Measurements from ENCODE around the gene CEMIP. TPM values are rescaled to one million over a fixed set of nuclear protein-coding genes. Genes with fewer than 3 reads are reported as not detected.

Gene CEMIP
- total RNA-seq, 2 experiments from 2014 or later, result not detected

DNA sequence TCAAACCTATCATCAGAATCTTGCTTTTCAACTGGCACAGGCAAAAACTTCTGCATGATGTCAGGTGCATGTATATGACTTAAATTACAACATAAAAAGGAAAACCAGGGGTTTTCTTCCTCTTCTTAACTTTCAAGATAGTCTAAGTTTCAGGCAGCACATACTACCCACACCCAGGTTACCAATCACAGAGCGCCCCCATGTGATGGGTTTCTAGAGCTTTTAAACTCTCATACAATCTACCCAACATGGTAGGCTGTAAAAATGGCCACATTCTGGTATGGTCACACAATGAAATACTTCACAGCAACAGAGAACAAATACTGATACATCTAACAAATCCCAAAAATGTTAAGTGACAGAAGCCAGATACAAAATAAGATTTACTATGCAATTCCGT lies 203.0 kb downstream of the CEMIP start:
- H3K9me3 Mint-ChIP-seq (ENCODE audit: low read depth), result no peaks in the 10 kb centered on the region
- H3K27me3 Mint-ChIP-seq, result no peaks in the 10 kb centered on the region
- H3K27ac Mint-ChIP-seq, result no peak overlapping the region
- ATAC-seq (no peak), DNase-seq (no peak)
- H3K4me3 Mint-ChIP-seq, result no peak overlapping the region
- H3K36me3 Mint-ChIP-seq, result peaks cover 49% of the 10 kb centered on the region
- CTCF ChIA-PET, result interaction anchor here (0.6 to 1.1 kb wide), 2 partner anchors 284 to 286 kb away, joined by 3 read pairs; no protein-coding TSS in a partner anchor
- peaks cover 50% of the 10 kb centered on the region for H3K4me1 Mint-ChIP-seq

DNA sequence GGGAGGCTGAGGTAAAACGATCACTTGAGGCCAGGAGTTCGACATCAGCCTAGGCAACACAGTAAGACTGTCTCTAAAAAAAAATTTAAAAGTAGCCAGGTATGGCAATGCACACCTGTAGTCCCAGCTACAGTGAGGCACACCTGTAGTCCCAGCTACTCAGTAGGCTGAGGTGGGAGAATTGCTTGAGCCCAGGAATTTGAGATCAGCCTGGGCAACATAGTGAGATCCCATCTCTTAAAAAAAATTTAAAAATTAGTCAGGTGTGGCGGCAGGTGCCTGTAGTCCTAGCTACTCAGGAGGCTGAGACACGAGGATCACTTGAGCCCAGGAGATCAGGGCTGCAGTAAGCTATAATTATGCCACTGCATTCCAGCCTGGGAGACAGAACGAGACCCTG lies 203.7 kb downstream of the CEMIP start:
- no peak for ATAC-seq

DNA sequence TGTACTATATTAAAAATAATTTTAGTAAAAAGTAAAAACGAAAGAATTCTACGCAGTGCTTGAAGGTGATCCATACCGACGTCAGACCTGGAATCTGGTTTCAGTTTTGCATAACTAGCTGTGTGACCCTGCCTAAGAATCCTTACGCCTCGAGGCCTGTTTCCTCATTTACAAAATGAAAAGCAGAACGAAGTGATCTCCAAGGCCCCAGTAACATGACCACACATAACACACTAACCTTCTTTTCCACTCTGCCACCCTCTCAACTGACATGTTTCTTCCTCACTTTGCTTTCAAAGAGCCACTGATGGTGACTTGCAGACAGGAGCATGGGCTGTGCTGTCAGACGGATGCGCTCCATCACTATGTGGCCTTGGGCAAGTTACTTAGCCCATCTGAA lies 205.7 kb downstream of the CEMIP start:
- H3K36me3 Mint-ChIP-seq, result peaks cover 44% of the 10 kb centered on the region
- ATAC-seq (no peak), DNase-seq (no peak)
- CTCF ChIA-PET, result interaction anchor here (0.6 to 1.4 kb wide), 3 partner anchors 15 to 281 kb away, joined by 3 read pairs; no protein-coding TSS in a partner anchor
- H3K27me3 Mint-ChIP-seq, result no peaks in the 10 kb centered on the region
- peaks cover 49% of the 10 kb centered on the region for H3K4me1 Mint-ChIP-seq
- no peaks in the 10 kb centered on the region for H3K9me3 Mint-ChIP-seq (ENCODE audit: low read depth)
- peak overlapping the region; percentile 25 for H3K4me3 Mint-ChIP-seq
- peak overlapping the region; percentile 57 for H3K27ac Mint-ChIP-seq

More for the DNA sequence above, 203.7 kb downstream of the CEMIP start:
- DNase-seq, result no peak
- CTCF ChIA-PET, result interaction anchor here (0.6 to 1.1 kb wide), 2 partner anchors 283 to 286 kb away, joined by 3 read pairs; no protein-coding TSS in a partner anchor
- no peak overlapping the region for H3K27ac Mint-ChIP-seq
- H3K36me3 Mint-ChIP-seq, result peaks cover 46% of the 10 kb centered on the region
- H3K4me3 Mint-ChIP-seq, result no peak overlapping the region
- H3K9me3 Mint-ChIP-seq (ENCODE audit: low read depth), result no peaks in the 10 kb centered on the region
- peaks cover 49% of the 10 kb centered on the region for H3K4me1 Mint-ChIP-seq
- H3K27me3 Mint-ChIP-seq, result no peaks in the 10 kb centered on the region

DNA sequence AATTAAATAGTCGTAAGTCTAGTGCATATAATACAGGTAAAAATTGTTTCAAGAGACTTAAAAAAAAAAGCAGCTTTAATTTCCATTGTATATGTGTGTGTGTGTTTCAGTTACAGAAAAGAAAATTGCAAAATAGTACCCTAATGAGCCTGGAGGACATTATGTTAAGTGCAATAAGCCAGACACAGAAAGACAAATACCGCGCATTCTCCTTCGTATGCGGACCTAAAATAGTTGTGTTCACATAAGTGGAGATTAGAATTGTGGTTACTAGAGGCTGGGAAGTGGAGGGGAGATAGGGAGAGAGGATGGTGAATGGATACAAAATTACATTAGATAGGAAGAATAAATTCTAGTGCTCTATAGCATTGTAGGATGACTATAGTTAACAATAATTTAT lies 206.8 kb downstream of the CEMIP start:
- no peak overlapping the region for H3K4me3 Mint-ChIP-seq
- H3K9me3 Mint-ChIP-seq (ENCODE audit: low read depth), result no peaks in the 10 kb centered on the region
- H3K4me1 Mint-ChIP-seq, result peaks cover 59% of the 10 kb centered on the region
- ATAC-seq, result no peak
- H3K36me3 Mint-ChIP-seq, result peaks cover 41% of the 10 kb centered on the region
- H3K27me3 Mint-ChIP-seq, result no peaks in the 10 kb centered on the region
- CTCF ChIA-PET, result interaction anchor here (1.4 to 1.6 kb wide), 2 partner anchors 16 to 280 kb away, joined by 3 to 5 read pairs; no protein-coding TSS in a partner anchor
- H3K27ac Mint-ChIP-seq, result no peak overlapping the region
- DNase-seq, result no peak

DNA sequence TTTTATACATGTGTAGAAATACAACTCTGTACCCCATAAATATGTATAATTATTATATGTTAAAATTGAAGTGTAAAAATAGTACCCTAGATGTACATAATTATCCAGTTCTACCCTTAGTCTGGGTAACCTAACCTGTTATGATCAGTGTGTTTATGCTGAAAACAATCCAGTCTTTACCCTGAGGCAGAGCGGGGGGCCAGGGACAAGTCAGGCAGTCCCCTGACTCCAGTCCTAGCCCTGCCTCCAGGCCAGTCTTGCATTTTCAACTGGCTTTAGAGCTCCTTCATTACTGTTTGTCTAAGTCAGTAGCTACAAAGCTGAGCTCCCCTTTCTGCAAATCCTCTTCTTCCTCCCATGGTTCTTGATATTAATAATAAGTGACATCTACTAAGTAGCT lies 207.3 kb downstream of the CEMIP start:
- CTCF ChIA-PET, result interaction anchor here (1.6 kb wide), 1 partner anchor 279 kb away, joined by 5 read pairs; no protein-coding TSS in a partner anchor
- Mint-ChIP-seq H3K27me3 (no peaks in the 10 kb centered on the region), H3K36me3 (peaks cover 41% of the 10 kb centered on the region), H3K27ac (no peak overlapping the region), H3K9me3 (ENCODE audit: low read depth) (no peaks in the 10 kb centered on the region), H3K4me1 (peaks cover 64% of the 10 kb centered on the region), H3K4me3 (no peak overlapping the region)
- DNase-seq, result no peak
- ATAC-seq, result no peak

DNA sequence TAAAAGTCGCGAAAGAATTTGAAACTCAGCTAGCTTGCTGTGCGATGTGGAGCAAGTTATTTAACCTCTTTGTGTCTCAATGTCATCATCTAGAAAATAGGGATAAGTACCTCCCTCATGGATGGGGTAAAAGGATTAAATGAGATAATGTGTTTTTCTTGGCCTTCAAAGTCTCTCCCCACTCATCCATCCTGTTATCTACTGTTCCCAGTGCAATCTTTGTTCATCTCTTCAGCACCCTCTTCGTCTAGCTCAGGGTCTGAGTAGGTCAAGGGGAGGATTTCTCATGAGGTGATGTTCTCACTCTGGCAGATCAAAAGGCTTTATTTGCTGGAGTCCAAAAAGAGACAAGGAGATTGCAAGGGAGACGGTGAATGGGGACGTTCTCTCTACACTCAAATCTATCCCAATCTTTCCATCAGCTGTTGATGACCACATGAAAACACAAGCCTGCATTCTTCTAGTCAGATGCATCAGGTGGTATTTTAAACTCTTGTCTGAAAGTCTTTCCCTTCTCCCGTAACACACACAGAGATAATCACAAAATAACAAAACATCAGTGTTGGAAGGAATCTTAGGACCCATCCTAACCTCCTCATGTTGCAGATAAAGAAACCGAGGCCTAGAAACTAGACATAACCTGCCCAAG lies 209.1 kb downstream of the CEMIP start:
- no peaks in the 10 kb centered on the region for H3K27me3 Mint-ChIP-seq
- H3K9me3 Mint-ChIP-seq (ENCODE audit: low read depth), result no peaks in the 10 kb centered on the region
- H3K4me3 Mint-ChIP-seq, result peak overlapping the region; percentile 100
- H3K4me1 Mint-ChIP-seq, result peaks cover 67% of the 10 kb centered on the region
- CTCF ChIA-PET, result interaction anchor here (1.2 to 2.4 kb wide), 3 partner anchors 11 to 277 kb away, joined by 3 to 12 read pairs (median 3); no protein-coding TSS in a partner anchor
- peak overlapping the region; percentile 96 for H3K27ac Mint-ChIP-seq
- ATAC-seq, result no peak
- peaks cover 31% of the 10 kb centered on the region for H3K36me3 Mint-ChIP-seq
- DNase-seq, result no peak

DNA sequence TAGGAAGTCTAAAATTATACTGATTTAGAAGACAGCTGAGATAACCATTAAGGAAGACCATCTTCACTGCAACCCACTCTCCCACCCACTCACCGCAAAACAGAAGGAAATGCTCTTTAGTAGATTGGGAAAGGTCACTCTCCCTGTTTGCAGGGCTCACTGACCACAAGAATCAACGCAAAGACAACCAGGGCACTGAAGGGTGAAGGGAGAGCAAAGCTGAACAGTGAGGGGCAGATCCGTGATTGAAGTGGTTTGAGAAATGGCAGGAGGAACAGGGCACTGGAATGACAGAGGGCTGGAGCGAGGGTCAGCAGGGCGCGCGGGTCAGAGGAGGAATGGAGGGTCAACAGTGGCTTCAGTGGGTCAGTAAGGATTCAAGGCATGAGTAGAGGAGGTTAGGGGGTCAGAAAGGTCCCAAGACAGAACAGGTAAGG lies 209.9 kb downstream of the CEMIP start:
- ATAC-seq, result no peak
- Mint-ChIP-seq H3K9me3 (ENCODE audit: low read depth) (no peaks in the 10 kb centered on the region), H3K27me3 (no peaks in the 10 kb centered on the region), H3K36me3 (peaks cover 28% of the 10 kb centered on the region), H3K4me1 (peaks cover 63% of the 10 kb centered on the region), H3K4me3 (peak overlapping the region; percentile 100), H3K27ac (peak overlapping the region; percentile 96)
- DNase-seq, result no peak
- CTCF ChIA-PET, result interaction anchor here (1.2 to 2.4 kb wide), 3 partner anchors 12 to 277 kb away, joined by 3 to 12 read pairs (median 3); no protein-coding TSS in a partner anchor

DNA sequence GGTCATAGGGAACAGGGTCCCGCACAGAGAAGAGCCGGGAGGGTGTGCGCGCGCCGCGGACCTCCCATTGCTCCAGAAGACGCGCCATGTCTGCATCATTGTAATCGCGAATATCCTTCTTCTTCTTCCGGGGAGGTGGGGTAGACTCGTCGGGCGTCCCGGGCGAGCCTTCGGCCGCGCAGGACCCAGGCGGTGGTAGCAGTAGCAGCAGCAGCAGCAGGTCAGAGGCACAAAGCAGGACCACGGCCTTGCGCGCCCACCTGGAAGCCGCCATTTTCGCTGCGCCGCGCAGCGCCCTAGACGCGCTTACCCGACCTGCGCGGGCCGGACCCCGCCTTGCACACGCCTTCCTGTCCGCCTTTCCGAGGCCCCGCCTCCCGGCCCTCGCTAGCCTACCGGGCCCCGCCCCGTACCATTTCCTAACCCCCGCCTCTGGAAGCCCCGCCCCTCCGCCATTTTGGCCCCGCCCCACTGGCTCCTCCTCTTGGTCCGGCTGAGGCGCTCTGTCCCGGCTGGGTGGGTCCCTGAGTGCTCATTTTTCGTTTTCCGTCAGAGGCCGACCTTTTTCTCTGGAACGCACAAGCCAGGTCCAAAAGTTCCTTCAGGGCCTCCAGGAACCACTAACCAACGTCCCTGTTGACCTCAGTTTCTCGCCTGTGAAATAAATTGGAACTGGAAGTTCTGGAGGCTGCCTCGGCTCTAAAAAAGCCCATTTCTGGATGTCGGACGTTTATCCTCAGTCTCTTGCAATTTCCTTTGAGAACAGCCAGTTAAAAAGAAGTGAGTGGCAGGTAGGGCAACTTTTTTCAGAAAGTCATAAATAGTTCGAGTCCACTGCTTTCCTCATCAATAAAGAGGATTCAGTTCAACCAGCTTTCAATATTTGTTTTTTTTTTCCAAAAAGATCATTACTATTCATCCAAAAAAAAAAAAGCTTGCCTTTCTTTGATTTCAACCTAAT lies 210.6 kb downstream of the CEMIP start, which contains the start of gene MESD:
MESD (minus strand) TSS at position 302 of the 961 bp plus-strand sequence; CDS start at position 274, 28 bp downstream.
- H3K27ac Mint-ChIP-seq, result peak within 1 kb of the TSS; percentile 96

DNA sequence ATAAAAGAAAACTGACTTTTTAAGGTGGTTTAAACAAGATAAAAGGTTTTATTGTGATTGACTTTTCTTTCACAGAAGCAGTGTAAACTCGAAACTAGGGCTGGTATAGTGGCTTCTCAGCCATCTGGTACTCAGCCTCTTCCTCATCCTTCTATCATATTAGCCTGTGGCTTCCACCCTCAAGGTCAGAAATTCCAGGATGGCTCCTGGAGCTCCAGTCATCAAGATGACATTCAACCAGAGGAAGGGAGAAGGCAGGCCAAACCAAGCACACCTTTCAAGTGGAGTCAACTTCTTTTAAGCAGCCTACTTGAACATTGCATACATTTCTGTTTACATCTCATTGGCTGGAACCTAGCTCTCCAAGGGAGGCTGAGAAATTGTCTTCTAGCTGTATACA lies 211.8 kb downstream of the CEMIP start:
- Mint-ChIP-seq H3K9me3 (ENCODE audit: low read depth) (no peaks in the 10 kb centered on the region), H3K27me3 (no peaks in the 10 kb centered on the region), H3K36me3 (peaks cover 20% of the 10 kb centered on the region), H3K4me1 (peaks cover 50% of the 10 kb centered on the region), H3K4me3 (peak overlapping the region; percentile 23), H3K27ac (peak overlapping the region; percentile 70)
- no peak for ATAC-seq
- no peak for DNase-seq
- CTCF ChIA-PET, result interaction anchor here (0.7 to 7.1 kb wide), 8 partner anchors 8 to 275 kb away, joined by 3 to 52 read pairs (median 7); partner anchors contain the start of gene TLNRD1

More for the DNA sequence above, 210.6 kb downstream of the CEMIP start, which contains the start of gene MESD:
- CTCF ChIA-PET, result interaction anchor here (0.9 to 7.1 kb wide), 5 partner anchors 9 to 305 kb away, joined by 3 to 52 read pairs (median 8); partner anchors contain the start of gene TLNRD1
- peaks cover 58% of the 10 kb centered on the region for H3K4me1 Mint-ChIP-seq
- peak within 1 kb of the TSS; percentile 100 for H3K4me3 Mint-ChIP-seq
- peak; percentile 98 for DNase-seq
- H3K27me3 Mint-ChIP-seq, result no peaks in the 10 kb centered on the region
- peaks cover 27% of the 10 kb centered on the region for H3K36me3 Mint-ChIP-seq
- H3K9me3 Mint-ChIP-seq (ENCODE audit: low read depth), result no peaks in the 10 kb centered on the region
- ATAC-seq, result peak; percentile 99

DNA sequence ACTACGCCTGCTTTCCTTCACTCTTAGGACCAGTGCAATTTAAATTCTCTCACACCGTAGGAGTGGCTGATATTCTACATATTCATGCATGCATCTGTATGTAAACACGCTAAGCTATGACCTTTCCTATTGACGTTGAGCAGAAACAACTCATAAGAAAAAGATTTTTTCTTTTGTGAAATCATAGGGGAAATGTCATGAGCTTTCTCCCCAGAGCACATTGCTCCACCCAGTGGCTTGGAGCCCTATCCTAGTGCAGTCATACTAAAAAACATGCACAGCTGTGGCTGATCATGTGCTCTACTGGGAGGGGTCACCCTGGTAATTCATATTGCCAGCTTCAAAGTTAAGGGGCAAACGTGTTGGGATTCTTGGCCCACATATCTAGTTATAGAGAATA lies 212.3 kb downstream of the CEMIP start:
- no peaks in the 10 kb centered on the region for H3K9me3 Mint-ChIP-seq (ENCODE audit: low read depth)
- H3K4me1 Mint-ChIP-seq, result peaks cover 47% of the 10 kb centered on the region
- CTCF ChIA-PET, result interaction anchor here (0.7 to 7.1 kb wide), 7 partner anchors 10 to 274 kb away, joined by 4 to 52 read pairs (median 8); partner anchors contain the start of gene TLNRD1
- no peaks in the 10 kb centered on the region for H3K27me3 Mint-ChIP-seq
- no peak for ATAC-seq
- peaks cover 17% of the 10 kb centered on the region for H3K36me3 Mint-ChIP-seq
- peak; percentile 68 for DNase-seq
- H3K4me3 Mint-ChIP-seq, result peak overlapping the region; percentile 23
- H3K27ac Mint-ChIP-seq, result peak overlapping the region; percentile 70

DNA sequence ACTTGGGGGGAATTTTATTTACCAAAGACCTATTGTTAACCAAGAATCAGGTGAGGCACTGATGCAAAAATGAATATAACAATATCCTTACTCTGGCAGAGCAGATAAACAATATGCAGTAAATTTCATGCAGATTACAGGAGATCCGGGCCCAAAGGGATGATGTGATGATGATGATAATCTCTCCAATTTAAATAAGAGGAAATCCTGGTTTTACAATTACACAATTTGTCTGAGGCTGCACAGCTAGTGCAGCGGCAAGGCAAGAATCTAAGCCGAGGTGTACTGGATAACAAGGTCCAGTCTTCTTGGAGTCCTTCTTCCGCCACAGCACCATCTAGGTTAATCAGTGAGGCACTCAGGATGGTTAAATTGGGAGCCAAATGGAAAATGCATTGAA lies 212.8 kb downstream of the CEMIP start:
- Mint-ChIP-seq H3K4me3 (no peak overlapping the region), H3K4me1 (peaks cover 42% of the 10 kb centered on the region), H3K27ac (peak overlapping the region; percentile 70), H3K9me3 (ENCODE audit: low read depth) (no peaks in the 10 kb centered on the region), H3K36me3 (peaks cover 16% of the 10 kb centered on the region), H3K27me3 (no peaks in the 10 kb centered on the region)
- no peak for DNase-seq
- CTCF ChIA-PET, result interaction anchor here (1.2 to 7.1 kb wide), 6 partner anchors 9 to 273 kb away, joined by 4 to 52 read pairs (median 8); partner anchors contain the start of gene TLNRD1
- ATAC-seq, result no peak

DNA sequence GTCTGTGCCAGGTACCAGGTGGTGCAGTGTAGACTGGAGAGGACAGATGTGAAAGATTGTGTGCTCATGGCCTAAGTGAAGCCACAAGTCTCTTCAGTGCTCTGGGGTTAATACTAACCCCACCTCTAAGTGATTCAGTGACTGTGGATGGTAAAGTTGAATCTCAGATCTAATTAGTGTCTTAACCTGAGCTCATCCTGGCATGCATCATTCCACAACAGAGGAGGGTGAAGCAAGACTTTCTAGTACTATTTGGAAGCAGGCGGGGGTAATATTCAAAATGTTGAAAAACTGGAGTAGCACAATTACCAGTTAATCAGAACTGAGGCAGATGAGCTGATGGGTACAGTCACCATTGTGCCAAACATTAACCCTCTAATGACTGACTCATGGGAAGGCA lies 213.3 kb downstream of the CEMIP start:
- no peak overlapping the region for H3K27ac Mint-ChIP-seq
- H3K9me3 Mint-ChIP-seq (ENCODE audit: low read depth), result no peaks in the 10 kb centered on the region
- H3K36me3 Mint-ChIP-seq, result peaks cover 14% of the 10 kb centered on the region
- peaks cover 43% of the 10 kb centered on the region for H3K4me1 Mint-ChIP-seq
- CTCF ChIA-PET, result interaction anchor here (2.6 to 7.1 kb wide), 3 partner anchors 9 to 273 kb away, joined by 9 to 52 read pairs (median 14); partner anchors contain the start of gene TLNRD1
- DNase-seq (no peak), ATAC-seq (no peak)
- H3K4me3 Mint-ChIP-seq, result no peak overlapping the region
- no peaks in the 10 kb centered on the region for H3K27me3 Mint-ChIP-seq
